ENCODE results near the gene RANBP10. TPM values are rescaled to one million over a fixed set of nuclear protein-coding genes. Genes with fewer than 3 reads are reported as not detected.

The RANBP10 gene
- total RNA-seq, 1 donor from 2014 or later: 11.4 TPM

GRCh38 chr16:67675999-67676398 lies 130.4 kb downstream of the RANBP10 start:
- Histone ChIP-seq H3F3A (ENCODE audit: low read depth) (no peaks in the 10 kb centered on the region), H3K79me2 (ENCODE audit: low read depth) (no peaks in the 10 kb centered on the region), H4K20me1 (ENCODE audit: low read depth) (no peaks in the 10 kb centered on the region), H2AFZ (replicated peaks) (no peak overlapping the region), H3K27ac (no peak overlapping the region), H3K9me3 (ENCODE audit: low read depth) (no peaks in the 10 kb centered on the region), H3K4me1 (no peaks in the 10 kb centered on the region), H3K4me3 (no peak overlapping the region), H3K27me3 (no peaks in the 10 kb centered on the region), H3K36me3 (no peaks in the 10 kb centered on the region), H3K4me2 (no peak overlapping the region), H3K9ac (no peak overlapping the region)
- Mint-ChIP-seq H3K27ac (no peak overlapping the region), H3K4me3 (no peak overlapping the region), H3K4me1 (peaks cover 12% of the 10 kb centered on the region), H3K27me3 (ENCODE audit: insufficient read depth, low read depth) (peaks cover 4% of the 10 kb centered on the region), H3K9me3 (no peaks in the 10 kb centered on the region), H3K36me3 (peaks cover 6% of the 10 kb centered on the region)
- TF ChIP-seq CTCF (IDR thresholded peaks at IDR 0.05): no peak
- TF ChIP-seq EZH2phosphoT487 (IDR thresholded peaks at IDR 0.05): no peak
- TF ChIP-seq EZH2 (IDR thresholded peaks at IDR 0.05): no peak
- no peak for DNase-seq (ENCODE audit: low spot score)

- Mint-ChIP-seq H3K27ac (no peak overlapping the region), H3K27me3 (ENCODE audit: insufficient read depth, low read depth) (peaks cover 4% of the 10 kb centered on the region)
- no peaks in the 10 kb centered on the region for H3K36me3 ChIP-seq
Measured at GRCh38 chr16:67675579-67675935, 130.8 kb downstream of the RANBP10 start.

GRCh38 chr16:67674851-67675578 lies 131.3 kb downstream of the RANBP10 start:
- no peak for DNase-seq (ENCODE audit: low spot score)
- Histone ChIP-seq H3K4me1 (no peaks in the 10 kb centered on the region), H2AFZ (replicated peaks) (no peak overlapping the region), H3K79me2 (ENCODE audit: low read depth) (no peaks in the 10 kb centered on the region), H3K4me2 (no peak overlapping the region), H3K27ac (no peak overlapping the region), H3K9ac (no peak overlapping the region), H3F3A (ENCODE audit: low read depth) (no peaks in the 10 kb centered on the region), H3K36me3 (no peaks in the 10 kb centered on the region), H3K27me3 (no peaks in the 10 kb centered on the region), H3K9me3 (ENCODE audit: low read depth) (no peaks in the 10 kb centered on the region), H3K4me3 (no peak overlapping the region), H4K20me1 (ENCODE audit: low read depth) (no peaks in the 10 kb centered on the region)
- no peak overlapping the region for H3K4me3 Mint-ChIP-seq
- TF ChIP-seq EZH2 (IDR thresholded peaks at IDR 0.05): no peak
- TF ChIP-seq CTCF (IDR thresholded peaks at IDR 0.05): no peak
- TF ChIP-seq EZH2phosphoT487 (IDR thresholded peaks at IDR 0.05): no peak
- H3K9me3 Mint-ChIP-seq: no peaks in the 10 kb centered on the region
- peaks cover 6% of the 10 kb centered on the region for H3K36me3 Mint-ChIP-seq
- peaks cover 12% of the 10 kb centered on the region for H3K4me1 Mint-ChIP-seq
- H3K27ac Mint-ChIP-seq: no peak overlapping the region
- peaks cover 4% of the 10 kb centered on the region for H3K27me3 Mint-ChIP-seq (ENCODE audit: insufficient read depth, low read depth)

More at GRCh38 chr16:67675579-67675935, 130.8 kb downstream of the RANBP10 start:
- H3K79me2 ChIP-seq (ENCODE audit: low read depth): no peaks in the 10 kb centered on the region
- peaks cover 12% of the 10 kb centered on the region for H3K4me1 Mint-ChIP-seq
- peaks cover 6% of the 10 kb centered on the region for H3K36me3 Mint-ChIP-seq
- no peak overlapping the region for H3K27ac ChIP-seq
- H3K4me3 ChIP-seq: no peak overlapping the region
- H3K9me3 Mint-ChIP-seq: no peaks in the 10 kb centered on the region
- no peak overlapping the region for H2AFZ ChIP-seq (replicated peaks)
- H3K9me3 ChIP-seq (ENCODE audit: low read depth): no peaks in the 10 kb centered on the region
- DNase-seq (ENCODE audit: low spot score): no peak
- no peaks in the 10 kb centered on the region for H4K20me1 ChIP-seq (ENCODE audit: low read depth)
- H3F3A ChIP-seq (ENCODE audit: low read depth): no peaks in the 10 kb centered on the region
- TF ChIP-seq EZH2phosphoT487 (IDR thresholded peaks at IDR 0.05) (no peak), EZH2 (IDR thresholded peaks at IDR 0.05) (no peak)
- H3K4me1 ChIP-seq: no peaks in the 10 kb centered on the region
- no peak overlapping the region for H3K4me2 ChIP-seq
- H3K4me3 Mint-ChIP-seq: no peak overlapping the region
- no peak overlapping the region for H3K9ac ChIP-seq
- no peaks in the 10 kb centered on the region for H3K27me3 ChIP-seq
